Activated T-cell treated with anti-CD3 and anti-CD28 coated beads, Interleukin-2, amount 50 U/mL, for 48 hours (primary cell): ENCODE data around the gene CORO2B.
"Not testable (repeated sequence)": the region's sequence is repeated elsewhere in the genome, so short reads cannot be mapped to it uniquely, and the experiment has no call there.

Source experiments
- DNase-seq, 2 experiments: peaks; one replicate each; pipeline ENCODE4 v3.0.0-alpha.2; 2020

The CORO2B gene

GRCh38 chr15:68680756-68681155, 102.0 kb downstream of the CORO2B start:
- not testable (repeated sequence) for DNase-seq

- no peak for DNase-seq
Measured at GRCh38 chr15:68681836-68682235, 103.0 kb downstream of the CORO2B start.

GRCh38 chr15:68682330-68682729, 103.5 kb downstream of the CORO2B start:
- DNase-seq = no peak

GRCh38 chr15:68683026-68683425, 104.2 kb downstream of the CORO2B start:
- no peak for DNase-seq

- no peak for DNase-seq
Measured at GRCh38 chr15:68683551-68683950, 104.8 kb downstream of the CORO2B start.

GRCh38 chr15:68684476-68684875, 105.7 kb downstream of the CORO2B start:
- no peak for DNase-seq

GRCh38 chr15:68687136-68687735, 108.4 kb downstream of the CORO2B start:
- no peak for DNase-seq

GRCh38 chr15:68691705-68692104, 112.9 kb downstream of the CORO2B start:
- DNase-seq = no peak

- no peak for DNase-seq
Measured at GRCh38 chr15:68693071-68693470, 114.3 kb downstream of the CORO2B start.

GRCh38 chr15:68694111-68694510, 115.3 kb downstream of the CORO2B start:
- no peak for DNase-seq

- no peak for DNase-seq
Measured at GRCh38 chr15:68695061-68695595, 116.3 kb downstream of the CORO2B start.

- no peak for DNase-seq
Measured at GRCh38 chr15:68696414-68697363, 117.9 kb downstream of the CORO2B start.

GRCh38 chr15:68697711-68698690, 119.2 kb downstream of the CORO2B start:
- no peak for DNase-seq

- no peak for DNase-seq
Measured at GRCh38 chr15:68698708-68699107, 119.9 kb downstream of the CORO2B start.

GRCh38 chr15:68699124-68699880, 120.5 kb downstream of the CORO2B start:
- DNase-seq = no peak

- DNase-seq = no peak
Measured at GRCh38 chr15:68699881-68700454, 121.2 kb downstream of the CORO2B start.

GRCh38 chr15:68700455-68701123, 121.8 kb downstream of the CORO2B start:
- no peak for DNase-seq

- DNase-seq = no peak
Measured at GRCh38 chr15:68701886-68702285, 123.1 kb downstream of the CORO2B start.

- DNase-seq = no peak
Measured at GRCh38 chr15:68704496-68705021, 125.8 kb downstream of the CORO2B start.

- no peak for DNase-seq
Measured at GRCh38 chr15:68706256-68706655, 127.5 kb downstream of the CORO2B start.

GRCh38 chr15:68706931-68707330, 128.1 kb downstream of the CORO2B start:
- no peak for DNase-seq
